ENCODE measurements around the gene ADD1.
A peak's percentile ranks its signal among the peaks of the same experiment; 100 is the strongest.

ADD1 gene

DNA sequence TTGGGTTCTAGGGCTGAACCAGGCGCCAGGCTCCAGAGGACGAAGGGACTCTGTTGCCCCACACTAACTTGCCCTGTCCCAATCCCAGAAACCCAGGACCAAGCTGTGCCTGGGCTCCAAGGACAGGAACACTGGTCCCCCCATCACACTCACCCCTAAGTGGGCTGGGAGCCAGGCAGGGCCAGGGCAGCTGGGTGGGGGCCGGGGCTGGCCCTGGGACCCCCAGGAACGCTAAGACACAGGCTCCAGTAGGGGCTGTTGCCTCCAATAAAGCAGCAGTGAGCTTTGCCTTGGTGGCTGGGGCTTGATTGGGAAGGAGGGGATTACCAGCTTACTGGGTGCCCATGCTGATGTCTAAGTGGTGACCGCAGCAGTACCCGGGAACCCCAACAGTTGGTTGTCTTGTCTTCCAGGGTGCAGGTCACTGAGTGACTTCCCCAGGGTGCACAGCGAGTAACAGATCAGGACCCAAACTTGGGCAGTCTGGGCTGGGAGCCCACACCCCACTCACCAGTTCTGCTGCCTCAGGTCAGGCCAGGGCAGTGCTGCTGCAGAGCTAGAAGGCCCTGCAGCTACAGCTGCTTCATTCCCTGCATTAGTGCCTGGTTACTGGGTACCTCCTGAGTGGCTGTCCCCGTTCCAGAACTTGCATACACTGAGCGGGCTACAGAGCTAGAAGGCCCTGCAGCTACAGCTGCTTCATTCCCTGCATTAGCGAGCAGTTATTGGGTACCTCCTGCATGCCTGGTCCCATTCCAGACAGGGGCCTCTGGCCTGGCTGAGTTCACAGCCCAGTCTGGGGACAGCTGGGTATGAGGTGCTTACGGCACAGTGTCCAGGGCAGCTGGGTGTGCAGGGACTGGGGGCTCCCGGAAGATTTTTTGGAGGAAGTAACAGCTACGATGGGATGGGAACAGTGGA is 9.4 kb upstream of the ADD1 start:
- H3K27me3 Mint-ChIP-seq = no peaks in the 10 kb centered on the region

DNA sequence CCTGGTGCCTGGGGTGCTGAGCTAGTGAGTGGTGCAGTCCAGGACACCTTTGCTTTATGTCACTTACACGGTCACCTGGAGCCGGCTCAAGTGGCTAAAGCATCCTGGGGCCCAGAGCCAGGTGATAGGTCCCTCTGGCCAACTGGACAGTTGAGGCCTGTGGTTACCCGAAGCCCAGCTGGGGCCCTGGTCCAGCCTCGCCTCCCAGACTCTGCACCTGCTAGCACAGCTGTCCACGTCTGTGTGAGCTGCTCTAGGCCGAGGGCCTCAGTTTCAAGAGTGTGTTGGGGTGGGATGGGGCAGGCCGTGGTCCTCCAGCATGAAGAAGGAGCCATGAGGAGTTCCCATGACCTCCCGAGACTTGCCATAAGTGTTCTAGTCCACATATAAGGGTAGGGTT is 7.7 kb upstream of the ADD1 start:
- no peak for ATAC-seq
- Mint-ChIP-seq H3K36me3 (ENCODE audit: low read depth) (peaks cover 11% of the 10 kb centered on the region), H3K27me3 (no peaks in the 10 kb centered on the region), H3K4me1 (peaks cover 62% of the 10 kb centered on the region), H3K9me3 (peaks cover 5% of the 10 kb centered on the region), H3K4me3 (no peak overlapping the region), H3K27ac (peak overlapping the region; percentile 34)
- DNase-seq = no peak

More for the DNA sequence above, 9.4 kb upstream of the ADD1 start:
- Mint-ChIP-seq H3K4me3 (no peak overlapping the region), H3K27ac (peak overlapping the region; percentile 71), H3K4me1 (peaks cover 56% of the 10 kb centered on the region), H3K9me3 (no peaks in the 10 kb centered on the region), H3K36me3 (ENCODE audit: low read depth) (peaks cover 6% of the 10 kb centered on the region)
- ATAC-seq (no peak), DNase-seq (no peak)

DNA sequence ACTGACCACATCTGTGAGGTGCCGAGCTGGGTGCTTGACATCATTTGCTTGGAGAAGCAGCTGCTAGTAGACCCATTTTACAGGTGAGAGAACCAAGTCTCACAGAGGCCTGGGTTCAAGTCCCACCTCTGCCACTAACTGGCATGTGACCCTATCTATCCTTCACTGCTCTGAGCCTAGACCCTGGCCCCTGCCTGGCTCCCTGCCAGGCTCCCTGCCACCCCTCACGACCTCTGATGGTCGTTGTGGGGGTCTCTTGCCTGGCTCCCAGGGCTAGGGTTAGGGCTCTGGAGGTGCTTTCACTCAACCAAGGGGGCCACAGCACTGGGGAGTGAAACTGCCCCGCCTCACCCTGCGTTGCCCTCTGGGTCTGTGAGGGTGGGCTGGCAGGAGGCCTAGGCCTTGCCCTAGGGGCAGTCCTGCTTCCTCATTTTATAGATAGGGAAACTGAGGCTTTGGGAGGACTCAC is 7.2 kb upstream of the ADD1 start:
- ATAC-seq (no peak), DNase-seq (no peak)
- peaks cover 5% of the 10 kb centered on the region for H3K9me3 Mint-ChIP-seq
- no peaks in the 10 kb centered on the region for H3K27me3 Mint-ChIP-seq
- H3K36me3 Mint-ChIP-seq (ENCODE audit: low read depth) = peaks cover 12% of the 10 kb centered on the region
- peak overlapping the region; percentile 34 for H3K27ac Mint-ChIP-seq
- H3K4me1 Mint-ChIP-seq = peaks cover 65% of the 10 kb centered on the region
- H3K4me3 Mint-ChIP-seq = no peak overlapping the region

DNA sequence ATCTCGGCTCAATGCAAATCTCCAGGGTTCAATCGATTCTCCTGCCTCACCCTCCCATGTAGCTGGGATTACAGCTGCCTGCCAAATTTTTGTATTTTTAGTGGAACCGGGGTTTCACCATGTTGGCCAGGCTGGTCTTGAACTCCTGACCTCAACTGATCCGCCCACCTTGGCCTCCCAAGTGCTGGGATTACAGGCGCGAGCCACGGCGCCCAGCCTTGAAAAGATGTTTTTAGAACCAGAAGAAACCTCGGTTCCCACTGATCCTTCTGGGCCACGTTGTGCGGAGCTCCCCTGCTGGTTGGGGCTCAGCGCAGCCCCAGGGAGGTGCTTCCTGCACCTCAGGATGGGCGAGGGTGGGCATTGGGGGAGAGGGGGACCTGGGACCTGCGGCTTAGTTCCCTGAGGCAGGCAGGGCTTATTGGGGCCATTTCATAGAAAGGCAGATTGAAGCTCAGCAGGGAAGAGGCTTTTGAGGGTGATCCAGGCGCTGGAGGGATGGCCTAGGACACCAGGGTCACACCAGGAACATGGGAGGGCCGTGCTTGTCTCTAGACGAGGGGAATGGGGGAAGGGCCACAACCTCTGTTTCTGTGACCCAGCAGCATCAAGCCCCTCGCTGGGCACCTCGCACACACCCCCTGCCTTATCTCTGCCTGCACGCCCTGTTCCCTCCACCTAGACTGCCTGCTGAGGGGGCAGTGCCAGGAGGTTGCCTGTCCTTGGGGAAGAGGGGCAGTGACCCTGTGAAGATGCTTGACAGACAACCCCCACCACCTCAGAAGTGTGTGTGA is 6.3 kb upstream of the ADD1 start:
- peaks cover 10% of the 10 kb centered on the region for H3K36me3 Mint-ChIP-seq (ENCODE audit: low read depth)
- ATAC-seq (peak; percentile 7), DNase-seq (no peak)
- no peaks in the 10 kb centered on the region for H3K27me3 Mint-ChIP-seq
- H3K27ac Mint-ChIP-seq = peak overlapping the region; percentile 84
- peak overlapping the region; percentile 76 for H3K4me3 Mint-ChIP-seq
- peaks cover 5% of the 10 kb centered on the region for H3K9me3 Mint-ChIP-seq
- peaks cover 64% of the 10 kb centered on the region for H3K4me1 Mint-ChIP-seq

DNA sequence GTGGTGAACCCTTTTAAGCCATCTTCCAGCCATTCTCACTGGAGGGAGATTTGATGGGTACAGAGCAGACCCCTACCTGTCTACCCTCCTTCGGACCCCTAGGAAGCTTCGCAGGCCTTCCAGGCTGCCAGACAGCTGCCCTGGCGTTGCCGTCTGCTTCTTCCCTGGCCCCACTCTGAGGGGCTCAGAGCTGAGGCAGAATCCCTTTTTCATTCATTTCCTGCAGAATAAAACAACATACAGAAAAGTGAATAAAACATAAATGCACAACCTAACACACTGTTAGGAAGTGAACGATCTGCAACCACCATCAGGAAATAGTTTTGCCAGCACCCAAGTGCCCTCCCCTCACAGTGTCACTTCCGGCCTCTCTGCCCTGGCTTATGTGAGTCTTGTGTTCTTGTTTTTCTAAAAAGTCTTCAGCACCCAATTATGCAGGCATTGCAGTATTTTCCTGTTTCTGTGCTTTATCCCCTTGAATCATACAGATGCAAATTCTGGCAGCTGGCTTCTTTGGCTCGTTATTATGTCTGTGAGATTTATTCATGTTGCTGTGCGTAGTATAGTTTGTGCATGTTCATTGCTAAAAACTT is 5.6 kb upstream of the ADD1 start:
- peaks cover 10% of the 10 kb centered on the region for H3K36me3 Mint-ChIP-seq (ENCODE audit: low read depth)
- peak overlapping the region; percentile 84 for H3K27ac Mint-ChIP-seq
- DNase-seq (peak; percentile 64), ATAC-seq (peak; percentile 84)
- H3K9me3 Mint-ChIP-seq = peaks cover 5% of the 10 kb centered on the region
- H3K4me3 Mint-ChIP-seq = peak overlapping the region; percentile 76
- H3K4me1 Mint-ChIP-seq = peaks cover 66% of the 10 kb centered on the region
- H3K27me3 Mint-ChIP-seq = no peaks in the 10 kb centered on the region

DNA sequence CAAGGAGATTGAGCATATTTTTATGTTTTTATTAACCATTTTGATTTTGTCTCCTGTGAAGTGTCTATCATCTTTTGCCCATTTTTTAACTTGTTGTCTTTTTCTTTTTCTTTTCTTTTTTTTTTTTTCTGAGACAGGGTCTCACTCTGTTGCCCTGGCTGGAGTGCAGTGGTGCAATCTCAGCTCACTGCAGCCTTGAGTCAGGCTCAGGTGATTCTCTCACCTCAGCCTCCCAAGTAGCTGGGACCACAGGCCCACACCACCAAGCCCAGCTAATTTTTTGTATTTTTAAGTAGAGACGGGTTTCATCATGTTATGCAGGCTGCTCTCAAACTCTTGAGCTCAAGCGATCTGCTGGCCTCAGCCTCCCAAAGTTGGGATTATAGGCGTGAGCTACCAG is 4.6 kb upstream of the ADD1 start:
- Mint-ChIP-seq H3K27me3 (no peaks in the 10 kb centered on the region), H3K9me3 (peaks cover 5% of the 10 kb centered on the region), H3K36me3 (ENCODE audit: low read depth) (peaks cover 10% of the 10 kb centered on the region), H3K27ac (peak overlapping the region; percentile 84), H3K4me3 (peak overlapping the region; percentile 76), H3K4me1 (peaks cover 65% of the 10 kb centered on the region)
- ATAC-seq = no peak
- DNase-seq = no peak

DNA sequence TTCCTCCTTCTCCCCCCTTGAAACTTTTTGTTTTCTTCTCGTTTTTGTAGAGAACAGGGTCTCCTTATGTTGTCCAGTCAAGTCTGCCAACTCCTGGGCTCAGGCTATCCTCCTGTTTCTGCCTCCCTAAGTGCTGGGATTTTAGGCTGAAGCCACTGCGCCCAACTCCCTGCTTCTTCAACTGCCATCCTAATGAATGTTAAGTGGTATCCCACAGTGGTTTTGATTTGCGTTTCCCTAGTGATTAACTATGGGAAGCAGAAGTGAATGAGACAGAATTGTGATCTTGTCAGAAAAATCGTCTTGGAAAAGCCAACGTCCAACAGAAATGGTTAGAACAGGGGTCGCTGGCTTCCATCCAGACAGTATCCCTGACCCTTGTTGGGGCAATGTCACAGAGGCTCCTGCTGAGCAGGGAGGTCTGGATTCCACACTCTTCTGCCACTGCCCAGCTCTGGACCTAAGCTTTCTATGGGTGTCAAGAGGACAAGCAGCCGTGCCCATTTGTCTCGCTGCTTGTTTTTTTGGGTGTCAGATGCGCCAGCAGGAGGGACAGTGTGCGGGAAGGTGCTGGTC is 869 bp upstream of the ADD1 start:
- Mint-ChIP-seq H3K36me3 (ENCODE audit: low read depth) (peaks cover 8% of the 10 kb centered on the region), H3K27ac (peak overlapping the region; percentile 36), H3K9me3 (peaks cover 5% of the 10 kb centered on the region), H3K4me1 (peaks cover 63% of the 10 kb centered on the region), H3K4me3 (peak overlapping the region; percentile 78), H3K27me3 (no peaks in the 10 kb centered on the region)
- ATAC-seq = no peak
- no peak for DNase-seq

DNA sequence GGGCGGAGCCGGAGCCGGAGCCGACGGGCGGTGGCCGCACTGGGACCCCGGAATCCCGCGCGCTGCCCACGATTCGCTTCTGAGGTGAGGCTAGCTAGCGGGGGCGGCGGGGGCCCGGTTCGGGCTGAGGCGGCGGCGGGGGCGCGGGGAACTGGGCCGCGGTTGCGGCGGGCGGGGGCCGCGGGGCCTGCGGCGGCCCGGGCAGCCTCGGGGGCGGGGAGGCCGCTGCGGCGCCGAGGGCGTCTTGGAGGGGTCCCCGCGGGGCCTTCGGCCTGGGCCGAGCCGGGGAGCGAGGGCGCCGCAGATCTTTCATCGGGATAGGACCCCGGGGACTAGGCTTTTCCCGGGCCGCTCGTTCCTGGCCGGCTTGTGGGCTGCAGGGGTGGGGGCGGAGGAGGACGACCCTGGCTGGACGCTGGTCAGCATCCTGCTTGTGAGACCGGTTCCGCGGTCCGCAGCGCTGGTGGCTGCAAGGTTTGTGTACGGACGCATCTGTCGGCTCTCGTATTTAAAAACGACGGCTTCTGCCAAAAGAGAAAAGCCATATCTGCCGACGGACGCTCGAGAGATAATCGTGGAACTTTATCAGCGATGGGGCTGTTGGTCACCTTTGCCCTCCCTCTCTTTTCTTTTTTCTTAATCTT is 419 bp downstream of the ADD1 start:
- Mint-ChIP-seq H3K36me3 (ENCODE audit: low read depth) (peaks cover 8% of the 10 kb centered on the region), H3K27ac (peak overlapping the region; percentile 80), H3K4me3 (peak overlapping the region; percentile 87), H3K27me3 (no peaks in the 10 kb centered on the region), H3K9me3 (peaks cover 5% of the 10 kb centered on the region), H3K4me1 (peaks cover 61% of the 10 kb centered on the region)
- DNase-seq = peak; percentile 18
- ATAC-seq = no peak

DNA sequence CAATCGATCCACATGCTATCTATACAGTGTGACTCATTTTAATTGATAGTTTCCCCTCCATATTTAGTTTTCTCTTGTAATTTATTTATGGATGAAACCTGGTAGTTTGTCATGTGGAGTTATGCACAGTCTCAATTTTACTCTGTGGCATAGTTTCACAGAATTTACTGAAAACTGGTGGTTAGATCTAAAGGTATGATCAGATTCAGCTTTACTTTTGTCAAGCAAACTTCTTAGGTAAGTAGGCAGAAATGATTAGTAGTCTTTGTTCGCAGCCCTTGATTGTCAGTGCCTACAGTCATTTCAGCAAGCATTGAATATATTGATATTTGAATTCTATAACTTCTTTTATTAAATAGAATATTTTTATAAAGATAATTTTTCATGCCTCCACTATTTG is 2.5 kb downstream of the ADD1 start:
- Mint-ChIP-seq H3K27ac (peak overlapping the region; percentile 80), H3K36me3 (ENCODE audit: low read depth) (peaks cover 3% of the 10 kb centered on the region)

DNA sequence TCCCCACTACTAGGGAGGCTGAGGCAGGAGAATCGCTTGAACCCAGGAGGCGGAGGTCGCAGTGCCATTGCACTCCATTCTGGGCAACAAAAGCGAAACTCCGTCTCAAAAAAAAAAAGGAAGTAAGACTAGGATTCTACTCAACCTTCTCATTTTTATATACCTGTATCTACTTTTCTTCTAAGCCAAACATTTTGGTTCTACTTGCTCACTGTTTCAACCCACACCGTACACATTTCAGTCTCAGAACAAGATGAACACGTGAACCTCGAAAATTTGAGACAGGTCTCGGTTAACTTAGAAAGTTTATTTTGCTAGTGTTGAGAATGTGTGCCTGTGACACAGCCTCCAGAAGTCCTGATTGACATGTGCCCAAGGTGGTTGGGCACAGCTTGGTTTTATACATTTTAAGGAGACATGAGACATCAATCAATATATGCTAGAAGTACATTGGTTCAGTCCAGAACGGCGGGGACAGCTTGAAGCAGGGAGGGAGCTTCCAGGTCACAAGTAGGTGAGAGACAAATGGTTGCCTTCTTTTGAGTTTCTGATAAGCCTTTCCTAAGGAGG is 3.7 kb downstream of the ADD1 start:
- Mint-ChIP-seq H3K9me3 (no peaks in the 10 kb centered on the region), H3K27me3 (no peaks in the 10 kb centered on the region), H3K4me1 (peaks cover 82% of the 10 kb centered on the region), H3K36me3 (ENCODE audit: low read depth) (peaks cover 3% of the 10 kb centered on the region), H3K4me3 (peak overlapping the region; percentile 24), H3K27ac (peak overlapping the region; percentile 64)
- no peak for DNase-seq
- no peak for ATAC-seq

More for the DNA sequence above, 2.5 kb downstream of the ADD1 start:
- Mint-ChIP-seq H3K27me3 (no peaks in the 10 kb centered on the region), H3K4me1 (peaks cover 72% of the 10 kb centered on the region), H3K9me3 (no peaks in the 10 kb centered on the region), H3K4me3 (peak overlapping the region; percentile 87)
- no peak for ATAC-seq
- no peak for DNase-seq

DNA sequence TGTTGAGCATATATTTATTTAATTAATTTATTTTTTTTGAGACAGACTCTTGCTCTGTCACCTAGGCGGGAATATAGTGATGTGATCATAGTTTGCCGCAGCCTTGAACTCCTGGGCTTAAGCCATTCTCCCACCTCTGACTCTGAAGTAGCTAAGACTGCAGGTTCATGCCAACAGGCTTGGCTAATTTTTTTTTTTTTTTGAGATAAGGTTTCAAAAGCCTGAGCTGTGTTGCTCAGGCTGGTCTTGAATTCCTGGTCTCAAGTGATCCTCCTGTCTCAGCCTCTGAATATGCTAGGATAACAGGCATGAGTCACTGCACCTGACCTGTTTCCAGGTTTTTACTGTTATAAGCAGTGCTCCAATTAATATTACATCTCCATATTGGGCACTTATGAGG is 4.8 kb downstream of the ADD1 start:
- ATAC-seq (no peak), DNase-seq (no peak)
- Mint-ChIP-seq H3K27ac (no peak overlapping the region), H3K27me3 (no peaks in the 10 kb centered on the region), H3K4me1 (peaks cover 82% of the 10 kb centered on the region), H3K36me3 (ENCODE audit: low read depth) (peaks cover 3% of the 10 kb centered on the region), H3K4me3 (no peak overlapping the region), H3K9me3 (no peaks in the 10 kb centered on the region)

DNA sequence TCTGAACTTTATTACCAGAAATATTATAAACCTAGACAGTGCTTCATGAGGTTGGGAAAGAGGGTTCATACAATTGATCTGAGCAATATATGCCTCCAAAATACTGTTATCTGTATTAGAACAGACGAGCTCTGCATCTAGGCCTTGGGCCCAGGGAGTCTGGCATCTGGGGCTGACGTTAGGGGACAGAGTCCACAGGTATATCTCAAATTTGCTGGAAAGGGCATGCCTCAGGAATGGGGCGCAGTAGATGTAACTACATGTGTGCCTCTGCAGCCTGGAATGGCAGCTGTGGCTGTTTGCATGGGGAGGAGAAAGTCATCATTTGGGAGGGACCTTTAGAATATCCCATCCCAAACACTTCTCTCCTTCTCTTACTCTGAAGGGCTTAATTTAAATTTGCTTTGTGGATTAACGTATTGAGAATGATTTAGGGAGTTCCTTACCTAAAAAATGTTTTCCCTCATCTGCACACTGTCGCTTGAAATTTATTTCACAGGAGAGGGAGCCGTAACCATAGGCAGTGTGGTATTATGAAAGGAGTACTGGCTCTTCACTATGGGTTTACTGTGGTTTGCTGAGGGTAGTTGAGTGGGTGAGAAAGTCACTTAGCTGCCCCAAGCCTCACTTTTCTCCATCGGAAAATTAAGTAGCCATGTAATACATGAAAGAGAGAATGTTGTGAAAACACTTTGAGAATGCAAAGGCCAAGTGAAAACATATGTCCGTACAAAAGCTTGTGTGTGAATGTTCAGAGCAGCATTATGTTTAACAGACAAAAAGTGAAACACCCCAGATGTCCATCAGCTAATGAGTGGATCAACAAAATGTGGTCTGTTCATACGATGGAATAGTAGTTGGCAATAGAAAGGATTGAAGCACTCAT is 5.9 kb downstream of the ADD1 start:
- peak overlapping the region; percentile 64 for H3K27ac Mint-ChIP-seq
- H3K36me3 Mint-ChIP-seq (ENCODE audit: low read depth) = peaks cover 6% of the 10 kb centered on the region
- ATAC-seq (peak; percentile 27), DNase-seq (no peak)
- H3K4me1 Mint-ChIP-seq = peaks cover 90% of the 10 kb centered on the region
- H3K9me3 Mint-ChIP-seq = no peaks in the 10 kb centered on the region
- H3K4me3 Mint-ChIP-seq = no peak overlapping the region
- no peaks in the 10 kb centered on the region for H3K27me3 Mint-ChIP-seq
